ENCODE results near the gene DPH1.

DPH1 gene

DNA sequence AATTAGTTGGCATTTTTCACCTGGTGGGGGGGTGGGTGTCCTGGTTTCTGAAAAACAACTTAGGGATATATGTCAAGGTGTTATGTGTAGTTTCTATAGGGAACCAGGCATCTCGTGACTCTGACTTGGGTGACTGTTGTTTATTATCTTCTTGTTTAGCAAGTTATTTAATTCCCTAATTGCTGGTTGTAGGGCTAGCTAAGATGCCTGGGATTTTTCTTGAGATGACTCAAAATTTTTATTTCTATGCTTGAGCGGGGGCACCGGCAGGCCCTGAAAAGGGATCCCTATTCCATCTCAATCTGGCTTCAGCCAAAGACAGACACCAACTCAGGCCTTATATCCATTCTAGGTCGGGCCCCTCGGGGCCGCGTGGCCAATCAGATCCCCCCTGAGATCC, 3.2 kb downstream of the DPH1 start:
- ChIA-PET POLR2A (no interaction called here), CTCF (no interaction called here)
- TF ChIP-seq, protein P1, sequence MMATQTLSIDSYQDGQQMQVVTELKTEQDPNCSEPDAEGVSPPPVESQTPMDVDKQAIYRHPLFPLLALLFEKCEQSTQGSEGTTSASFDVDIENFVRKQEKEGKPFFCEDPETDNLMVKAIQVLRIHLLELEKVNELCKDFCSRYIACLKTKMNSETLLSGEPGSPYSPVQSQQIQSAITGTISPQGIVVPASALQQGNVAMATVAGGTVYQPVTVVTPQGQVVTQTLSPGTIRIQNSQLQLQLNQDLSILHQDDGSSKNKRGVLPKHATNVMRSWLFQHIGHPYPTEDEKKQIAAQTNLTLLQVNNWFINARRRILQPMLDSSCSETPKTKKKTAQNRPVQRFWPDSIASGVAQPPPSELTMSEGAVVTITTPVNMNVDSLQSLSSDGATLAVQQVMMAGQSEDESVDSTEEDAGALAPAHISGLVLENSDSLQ (IDR thresholded peaks at IDR 0.05) = no peak
- no peak for TF ChIP-seq HDGF (IDR thresholded peaks at IDR 0.05; ENCODE audit: borderline replicate concordance)
- no peak for TF ChIP-seq FOXM1 (IDR thresholded peaks at IDR 0.05; ENCODE audit: borderline replicate concordance)
- no peak for TF ChIP-seq CTBP1 (IDR thresholded peaks at IDR 0.05; ENCODE audit: borderline replicate concordance)
- TF ChIP-seq LEF1 (IDR thresholded peaks at IDR 0.05; ENCODE audit: borderline replicate concordance) = no peak
- no peak for TF ChIP-seq L3MBTL2 (conservative IDR thresholded peaks at IDR 0.05)
- no peak for TF ChIP-seq ARNT (IDR thresholded peaks at IDR 0.05)
- TF ChIP-seq SUZ12 (IDR thresholded peaks at IDR 0.05) = no peak
- TF ChIP-seq SP1 (IDR thresholded peaks at IDR 0.05) = no peak
- TF ChIP-seq TARDBP (IDR thresholded peaks at IDR 0.05) = no peak
- no peak for TF ChIP-seq ELF4 (IDR thresholded peaks at IDR 0.05)
- no peak for TF ChIP-seq NFRKB (IDR thresholded peaks at IDR 0.05)
- DNase-seq (ENCODE audit: extremely low spot score) = no peak

DNA sequence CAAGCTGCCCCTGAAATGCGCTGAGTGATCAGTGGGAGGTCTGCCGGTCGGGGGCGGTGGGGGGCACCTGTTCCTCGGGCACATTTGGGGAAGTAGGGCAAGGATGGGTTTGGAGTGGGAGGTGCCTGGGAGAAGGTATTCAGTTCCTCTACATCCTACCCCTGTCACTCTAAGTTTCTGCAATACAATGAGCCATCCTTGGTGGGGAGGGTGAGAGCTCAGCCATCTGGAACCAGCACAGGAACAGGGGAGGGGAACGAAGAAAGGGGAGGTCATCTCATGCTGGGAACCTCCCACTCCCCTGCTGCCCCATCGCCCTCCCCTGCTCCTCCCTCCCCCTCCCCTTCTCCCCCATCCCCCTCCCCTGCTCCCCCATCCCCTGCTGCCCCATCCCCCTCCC, 4.2 kb downstream of the DPH1 start:
- CTCF ChIA-PET = no interaction called here
- POLR2A ChIA-PET = no interaction called here
- no peak for DNase-seq (ENCODE audit: extremely low spot score)
- TF ChIP-seq FOXM1 (IDR thresholded peaks at IDR 0.05; ENCODE audit: borderline replicate concordance) (no peak), HDGF (IDR thresholded peaks at IDR 0.05; ENCODE audit: borderline replicate concordance) (no peak), CTBP1 (IDR thresholded peaks at IDR 0.05; ENCODE audit: borderline replicate concordance) (no peak), SP1 (IDR thresholded peaks at IDR 0.05) (no peak), L3MBTL2 (conservative IDR thresholded peaks at IDR 0.05) (no peak), ELF4 (IDR thresholded peaks at IDR 0.05) (no peak), FOXA1 (IDR thresholded peaks at IDR 0.05) (no peak)

DNA sequence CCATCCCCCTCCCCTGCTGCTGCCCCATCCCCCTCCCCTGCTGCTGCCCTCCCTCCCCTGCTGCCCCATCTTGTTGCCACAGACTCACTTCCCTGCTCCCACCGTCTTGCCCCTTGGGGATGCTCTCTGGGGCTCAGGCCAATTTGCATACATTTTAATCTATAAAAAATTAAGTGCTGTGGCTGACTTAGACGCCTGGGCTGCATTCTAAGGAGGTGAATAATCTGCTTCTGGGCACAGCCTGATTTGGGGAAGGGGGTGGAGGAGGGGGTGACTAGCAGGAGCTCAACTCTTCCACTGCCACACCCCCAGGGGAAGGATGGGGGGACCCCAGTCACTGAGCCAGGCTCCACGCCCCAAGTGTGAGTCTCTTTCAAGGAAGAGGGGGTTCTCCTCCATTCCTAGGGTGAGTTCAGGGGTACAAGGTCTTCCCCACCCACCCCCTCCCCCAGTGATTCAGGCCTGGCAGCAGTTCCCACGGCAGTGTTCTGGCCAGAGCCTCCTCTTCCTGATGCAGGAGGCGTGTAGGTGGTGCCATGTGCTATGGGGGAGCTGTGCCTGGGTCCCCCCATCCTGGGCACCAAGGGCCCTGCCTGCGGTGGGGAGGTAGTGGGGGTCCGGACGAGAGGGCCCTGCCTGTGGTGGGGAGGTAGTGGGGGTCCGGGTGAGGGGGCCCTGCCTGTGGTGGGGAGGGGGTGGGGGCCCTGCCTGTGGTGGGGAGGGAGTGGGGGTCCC, 5.0 kb downstream of the DPH1 start:
- TF ChIP-seq FOXA1 (IDR thresholded peaks at IDR 0.05) = no peak
- no peak for TF ChIP-seq NFRKB (IDR thresholded peaks at IDR 0.05)
- TF ChIP-seq, protein P1 (IDR thresholded peaks at IDR 0.05) = no peak
- no peak for TF ChIP-seq BHLHE40 (IDR thresholded peaks at IDR 0.05; ENCODE audit: borderline replicate concordance)
- TF ChIP-seq FOXM1 (IDR thresholded peaks at IDR 0.05; ENCODE audit: borderline replicate concordance) = no peak
- no peak for DNase-seq (ENCODE audit: extremely low spot score)
- CTCF ChIA-PET = no interaction called here
- POLR2A ChIA-PET = interaction anchor here (1.0 kb wide), 1 partner anchor 116 kb away, joined by 3 read pairs; no protein-coding TSS in a partner anchor

DNA sequence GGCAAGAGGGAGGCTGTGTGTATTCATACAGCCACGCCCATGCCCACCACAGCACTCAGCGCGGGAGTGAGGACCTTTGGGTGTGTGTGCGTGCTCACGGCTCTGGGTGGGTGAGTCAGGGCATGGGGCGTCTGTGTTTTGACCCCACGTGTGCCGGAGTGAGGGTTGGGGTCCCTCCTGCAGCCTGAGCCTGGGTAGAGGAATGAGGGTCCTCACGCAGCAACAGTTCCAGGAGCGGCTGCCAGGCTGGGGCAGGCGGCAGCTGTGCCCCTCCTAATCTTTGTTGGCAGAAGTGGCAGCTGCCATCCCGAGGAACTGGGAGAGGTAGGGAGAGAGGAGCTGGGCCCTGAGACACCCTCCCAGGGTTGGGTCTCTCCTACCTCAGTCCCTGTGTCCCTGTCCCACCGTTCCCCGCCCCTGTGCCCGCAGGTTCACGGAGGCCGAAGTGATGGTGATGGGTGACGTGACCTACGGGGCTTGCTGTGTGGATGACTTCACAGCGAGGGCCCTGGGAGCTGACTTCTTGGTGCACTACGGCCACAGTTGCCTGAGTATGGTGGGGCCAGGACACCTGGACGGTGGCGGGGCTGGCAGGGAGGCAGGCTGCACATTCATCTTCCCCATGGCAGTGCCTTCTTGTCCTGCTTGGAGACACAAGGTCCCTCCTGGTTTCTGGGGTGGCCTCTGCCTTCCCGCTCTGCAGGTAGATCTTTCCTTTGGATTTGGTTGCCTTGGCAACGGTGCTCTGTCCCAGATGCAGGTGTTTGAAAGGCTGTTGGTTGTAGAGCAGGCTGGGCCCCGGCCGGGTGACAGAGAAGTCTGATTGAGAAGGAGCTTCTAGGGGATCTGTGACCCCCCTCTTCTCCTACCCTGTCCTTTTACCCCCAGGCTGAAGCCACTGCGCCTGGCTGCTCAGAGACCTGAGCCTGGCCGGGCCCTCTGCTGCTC, 5.9 kb downstream of the DPH1 start:
- DNase-seq (ENCODE audit: extremely low spot score) = no peak
- no peak for TF ChIP-seq ARNT (IDR thresholded peaks at IDR 0.05)
- no peak for TF ChIP-seq BHLHE40 (IDR thresholded peaks at IDR 0.05; ENCODE audit: borderline replicate concordance)
- TF ChIP-seq NFRKB (IDR thresholded peaks at IDR 0.05) = no peak
- TF ChIP-seq, protein P1 (IDR thresholded peaks at IDR 0.05) = no peak
- TF ChIP-seq L3MBTL2 (conservative IDR thresholded peaks at IDR 0.05) = no peak
- no peak for TF ChIP-seq SUZ12 (IDR thresholded peaks at IDR 0.05)
- TF ChIP-seq TARDBP (IDR thresholded peaks at IDR 0.05) = no peak
- TF ChIP-seq FOXK2 (IDR thresholded peaks at IDR 0.05) = no peak
- TF ChIP-seq ELF4 (IDR thresholded peaks at IDR 0.05) = no peak
- TF ChIP-seq SP1 (IDR thresholded peaks at IDR 0.05) = no peak
- no peak for TF ChIP-seq FOXA1 (IDR thresholded peaks at IDR 0.05)
- TF ChIP-seq LEF1 (IDR thresholded peaks at IDR 0.05; ENCODE audit: borderline replicate concordance) = no peak
- no peak for TF ChIP-seq HDGF (IDR thresholded peaks at IDR 0.05; ENCODE audit: borderline replicate concordance)
- TF ChIP-seq FOXM1 (IDR thresholded peaks at IDR 0.05; ENCODE audit: borderline replicate concordance) = no peak
- TF ChIP-seq CTBP1 (IDR thresholded peaks at IDR 0.05; ENCODE audit: borderline replicate concordance) = no peak
- TF ChIP-seq ZNF384 (IDR thresholded peaks at IDR 0.05) = no peak
- POLR2A ChIA-PET = interaction anchor here (1.0 kb wide), 1 partner anchor 116 kb away, joined by 3 read pairs; no protein-coding TSS in a partner anchor
- CTCF ChIA-PET = no interaction called here

DNA sequence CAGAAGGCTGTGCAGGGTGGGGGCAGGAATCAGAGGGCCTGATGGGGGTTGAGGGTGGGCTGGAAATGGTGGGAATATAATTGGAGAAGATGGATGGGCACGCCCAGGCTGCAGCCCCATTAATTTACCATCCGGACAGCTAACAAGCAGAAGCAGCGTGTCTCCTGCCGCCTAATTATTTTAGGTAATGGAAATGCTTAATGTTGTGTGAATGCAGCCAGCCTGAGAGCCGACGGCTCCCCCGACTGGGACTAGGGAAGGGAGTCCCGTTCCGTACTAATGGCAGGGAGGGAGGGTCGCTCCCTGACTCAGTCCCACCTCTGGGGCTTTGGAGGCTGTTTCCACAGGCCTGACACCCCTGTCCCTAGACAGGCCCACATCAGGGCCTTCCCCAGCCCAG, 7.2 kb downstream of the DPH1 start:
- TF ChIP-seq NFRKB (IDR thresholded peaks at IDR 0.05) (no peak), FOXK2 (IDR thresholded peaks at IDR 0.05) (no peak), FOXM1 (IDR thresholded peaks at IDR 0.05; ENCODE audit: borderline replicate concordance) (no peak), CTBP1 (IDR thresholded peaks at IDR 0.05; ENCODE audit: borderline replicate concordance) (no peak)
- DNase-seq (ENCODE audit: extremely low spot score) = no peak
- ChIA-PET POLR2A (no interaction called here), CTCF (interaction anchor here (0.6 kb wide), 1 partner anchor 810 kb away, joined by 3 read pairs; no protein-coding TSS in a partner anchor)

Data from HEK293T (cell line).